Subcutaneous adipose tissue (tissue), 4 donors: ENCODE data around the gene RNASE8. TPM values are rescaled to one million over a fixed set of nuclear protein-coding genes. Genes with fewer than 3 reads are reported as not detected.

ENCODE experiments used
- total RNA-seq, 4 donors: library from RNA; depleted of rRNA; stranded (reverse); fragments of >200 nt; gene quantifications; one replicate each; pipeline ENCODE4 v1.1.0, GENCODE V29; 2016
- TF ChIP-seq, protein P1 (sequence below): fragments of 450-650 bp; IDR thresholded peaks from one replicate; pipeline ENCODE4 v1.5.1; 2016; ENCODE audit warnings: low read depth, mild to moderate bottlenecking, control low read depth, antibody characterized with exemption, moderate library complexity

Gene RNASE8
- total RNA-seq, 4 donors from 2014 or later, result not detected

DNA sequence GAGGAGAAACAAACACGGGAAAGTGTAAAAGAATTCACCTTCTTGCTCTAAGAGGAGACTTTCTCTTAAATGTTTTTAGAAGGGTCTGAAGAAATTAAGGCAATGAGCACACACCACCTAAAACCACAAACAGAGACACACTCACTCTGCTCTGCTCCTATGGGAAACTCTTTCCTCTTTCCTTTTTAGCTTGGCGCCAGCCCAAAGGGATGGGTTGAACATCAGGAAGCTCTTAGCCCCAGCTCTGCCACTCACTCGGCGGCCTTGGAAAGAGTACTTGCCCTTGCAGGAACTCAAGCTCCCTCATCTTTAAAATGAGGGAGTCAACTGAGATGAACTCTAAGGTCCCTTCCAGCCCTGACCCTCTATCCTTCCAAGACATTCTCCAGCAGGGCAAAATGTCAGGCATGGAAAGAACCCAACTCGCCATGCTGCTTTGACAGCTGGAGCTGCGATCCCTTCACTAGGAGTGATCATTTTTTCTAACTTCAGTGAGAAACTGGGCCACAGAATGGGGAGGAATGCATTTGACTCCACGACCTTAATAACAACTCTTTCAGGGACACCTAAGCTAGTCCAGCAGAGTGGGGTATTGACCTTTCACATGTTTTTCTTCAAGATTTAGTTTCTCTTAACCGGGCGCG lies 980 bp upstream of the RNASE8 start:
- TF ChIP-seq, protein P1, sequence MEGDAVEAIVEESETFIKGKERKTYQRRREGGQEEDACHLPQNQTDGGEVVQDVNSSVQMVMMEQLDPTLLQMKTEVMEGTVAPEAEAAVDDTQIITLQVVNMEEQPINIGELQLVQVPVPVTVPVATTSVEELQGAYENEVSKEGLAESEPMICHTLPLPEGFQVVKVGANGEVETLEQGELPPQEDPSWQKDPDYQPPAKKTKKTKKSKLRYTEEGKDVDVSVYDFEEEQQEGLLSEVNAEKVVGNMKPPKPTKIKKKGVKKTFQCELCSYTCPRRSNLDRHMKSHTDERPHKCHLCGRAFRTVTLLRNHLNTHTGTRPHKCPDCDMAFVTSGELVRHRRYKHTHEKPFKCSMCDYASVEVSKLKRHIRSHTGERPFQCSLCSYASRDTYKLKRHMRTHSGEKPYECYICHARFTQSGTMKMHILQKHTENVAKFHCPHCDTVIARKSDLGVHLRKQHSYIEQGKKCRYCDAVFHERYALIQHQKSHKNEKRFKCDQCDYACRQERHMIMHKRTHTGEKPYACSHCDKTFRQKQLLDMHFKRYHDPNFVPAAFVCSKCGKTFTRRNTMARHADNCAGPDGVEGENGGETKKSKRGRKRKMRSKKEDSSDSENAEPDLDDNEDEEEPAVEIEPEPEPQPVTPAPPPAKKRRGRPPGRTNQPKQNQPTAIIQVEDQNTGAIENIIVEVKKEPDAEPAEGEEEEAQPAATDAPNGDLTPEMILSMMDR, result no peak

DNA sequence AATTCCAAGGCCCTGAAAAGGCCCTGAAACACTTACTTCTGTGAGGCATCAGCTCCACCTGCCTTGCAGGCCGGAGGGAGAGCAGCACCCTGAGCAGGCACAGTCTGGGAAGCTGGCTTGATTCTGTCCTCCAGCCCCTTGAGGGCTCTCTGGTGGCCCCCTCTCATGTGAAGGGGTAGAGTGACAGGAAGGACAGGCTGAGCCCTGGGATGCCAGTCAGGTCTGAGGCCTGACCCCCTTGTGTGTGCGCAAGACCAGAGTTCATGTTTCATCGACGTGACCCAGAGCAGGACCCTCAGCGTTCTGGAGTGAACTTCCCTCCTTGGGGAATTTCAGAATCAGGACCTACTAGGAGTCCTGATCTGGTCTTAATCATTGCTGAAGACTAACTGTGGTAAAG lies 1.3 kb downstream of the RNASE8 start:
- TF ChIP-seq, protein P1, result no peak

DNA sequence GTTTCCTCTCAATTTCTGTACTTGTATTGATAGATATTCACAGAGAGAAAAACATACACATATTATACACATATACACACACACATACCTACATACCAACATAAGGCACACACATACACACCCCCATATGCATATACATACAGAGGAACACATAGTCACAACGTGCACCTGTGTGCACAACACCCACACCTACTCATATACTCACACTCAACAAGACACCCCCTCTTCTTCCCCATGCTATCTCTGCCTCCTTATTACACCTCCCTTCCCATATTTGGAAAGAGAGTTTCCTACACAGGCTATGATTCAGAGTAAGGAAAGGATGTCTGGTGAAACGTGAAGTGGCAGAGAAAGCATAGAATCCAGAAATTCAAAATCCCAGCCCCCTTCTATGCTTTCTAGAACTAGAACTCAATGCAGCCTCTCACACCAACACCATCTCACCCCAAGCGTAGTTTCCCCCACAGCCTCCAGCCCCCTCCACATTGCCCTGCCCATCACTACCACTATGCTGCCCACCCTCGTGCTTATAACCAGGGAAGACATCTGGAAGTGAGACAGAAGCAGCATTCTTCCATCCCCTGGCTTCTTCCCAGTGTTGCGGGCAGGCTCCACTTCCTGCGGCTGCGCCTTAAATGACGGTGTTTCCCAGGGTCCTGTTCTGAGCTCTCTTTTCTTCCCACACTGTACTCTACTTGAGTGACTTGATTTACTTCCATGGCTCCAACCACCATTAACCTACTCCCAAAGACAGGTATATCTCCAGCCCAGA lies 2.4 kb downstream of the RNASE8 start:
- TF ChIP-seq, protein P1, result no peak

DNA sequence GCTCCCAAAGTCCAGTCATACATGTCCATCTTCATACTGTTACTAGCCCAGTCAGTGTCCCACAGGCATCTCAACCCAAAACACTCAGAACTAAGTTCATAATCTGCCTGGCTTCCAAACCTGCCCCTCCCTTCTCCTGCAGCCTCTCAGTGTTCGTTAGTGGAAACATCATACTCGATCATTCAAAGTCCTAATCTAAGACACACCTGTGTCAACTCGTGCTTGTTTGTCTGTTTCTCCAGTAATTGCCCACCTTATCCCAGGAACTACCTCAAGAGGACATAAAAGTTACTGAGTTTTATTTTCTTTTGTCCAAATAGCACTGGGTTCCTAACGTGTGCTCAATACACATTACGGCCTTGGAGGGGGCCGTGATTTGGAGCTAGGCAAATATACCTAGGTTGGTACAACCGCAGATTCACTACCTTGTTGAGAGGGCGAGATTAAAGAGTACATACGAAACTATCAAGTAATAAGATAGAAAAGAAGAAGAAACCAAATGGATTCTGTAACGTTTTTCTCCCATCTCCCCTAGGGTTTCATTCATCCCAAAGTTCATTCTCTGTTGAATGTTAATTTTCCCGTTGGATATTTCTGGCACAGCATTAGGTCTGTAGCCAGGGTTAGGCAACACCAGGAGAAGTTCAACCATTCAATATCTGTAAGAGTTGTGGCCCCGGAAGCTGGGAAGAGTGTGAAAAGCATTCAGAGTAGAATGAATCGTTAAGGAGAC lies 3.2 kb downstream of the RNASE8 start:
- TF ChIP-seq, protein P1, result no peak

DNA sequence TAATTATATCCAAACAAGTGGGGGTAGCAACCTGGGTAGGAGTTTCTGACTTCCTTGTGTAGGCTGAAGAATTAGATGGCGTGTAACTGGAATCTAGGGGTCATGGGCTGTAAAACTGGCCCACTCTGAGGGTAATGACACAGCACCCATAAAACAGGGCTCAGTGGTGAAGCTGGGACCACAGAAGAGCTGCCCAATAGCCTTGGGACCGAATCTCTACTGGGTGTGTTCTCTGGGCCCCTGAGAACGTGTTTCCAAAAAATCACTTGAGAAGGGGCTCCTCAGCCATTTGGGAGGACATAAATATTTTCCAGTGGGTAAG lies 3.7 kb downstream of the RNASE8 start:
- TF ChIP-seq, protein P1, result no peak

DNA sequence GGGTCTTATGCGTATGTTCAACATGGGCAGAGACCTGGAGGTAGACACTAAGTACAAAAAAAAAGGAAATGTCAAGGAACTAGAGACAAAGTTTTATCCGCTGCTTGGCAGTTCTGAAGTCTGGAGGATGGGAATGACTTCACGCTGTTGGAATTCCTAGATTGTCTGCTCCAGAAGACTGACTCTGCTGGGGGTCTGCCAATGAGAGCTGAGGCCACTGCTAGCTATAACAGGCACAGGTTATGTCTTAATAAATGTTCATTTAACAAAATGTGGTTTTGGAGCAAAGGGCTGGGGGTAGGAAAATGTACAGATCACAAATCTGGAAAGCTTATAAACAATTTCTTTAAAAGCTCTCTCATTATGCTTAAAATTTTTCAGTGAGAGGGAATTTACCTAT lies 5.9 kb downstream of the RNASE8 start:
- TF ChIP-seq, protein P1, result no peak

DNA sequence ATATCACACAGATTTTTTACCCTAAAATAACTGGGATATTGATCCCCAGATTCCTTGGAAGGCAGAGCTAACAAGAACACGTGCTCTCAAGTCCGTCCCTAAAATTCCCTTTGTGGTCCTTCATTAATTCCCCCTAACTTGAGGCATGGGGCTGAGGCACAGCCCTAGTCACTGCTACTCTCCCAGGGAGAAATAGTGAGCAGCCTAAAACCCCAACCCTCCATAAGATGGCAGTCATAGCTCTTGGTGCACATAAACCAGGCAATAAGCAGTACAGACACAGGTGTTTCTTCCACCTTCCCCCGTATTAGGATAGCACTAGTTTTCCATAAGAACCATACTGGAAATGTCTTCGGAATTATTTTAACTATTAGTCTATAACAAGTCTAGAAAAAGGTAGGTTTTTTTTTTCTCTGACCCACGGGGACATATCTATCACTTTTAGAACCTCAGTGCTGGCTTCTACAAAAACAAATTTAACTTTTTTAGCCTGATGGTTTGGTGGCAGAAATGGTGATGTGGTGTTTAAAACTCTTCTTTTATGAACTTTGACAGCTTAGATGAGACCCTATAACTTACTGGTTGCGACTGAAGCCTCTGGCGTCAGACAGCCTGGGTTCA lies 9.4 kb downstream of the RNASE8 start:
- TF ChIP-seq, protein P1, result no peak
